Colonic mucosa (tissue), 4 donors: ENCODE measurements around the gene FAM118B. TPM values are rescaled to one million over a fixed set of nuclear protein-coding genes. Genes with fewer than 3 reads are reported as not detected.

Experiments
- DNase-seq: peaks from one replicate; pipeline ENCODE4 v3.0.0-alpha.2; 2020
- H3K27ac ChIP-seq: fragments of 200-600 bp; one replicate; pipeline ENCODE4 v1.8.0; 2021
- H3K27me3 ChIP-seq: fragments of 200-600 bp; one replicate; pipeline ENCODE4 v1.8.0; 2021
- H3K36me3 ChIP-seq: fragments of 200-600 bp; one replicate; pipeline ENCODE4 v1.8.0; 2021
- H3K4me1 ChIP-seq: fragments of 200-600 bp; one replicate; pipeline ENCODE4 v1.8.0; 2021; ENCODE audit warnings: mild to moderate bottlenecking
- H3K4me3 ChIP-seq: fragments of 200-600 bp; one replicate; pipeline ENCODE4 v1.8.0; 2021
- H3K9ac ChIP-seq, 2 donors: one replicate each; pipeline ENCODE4 v1.7.0; 2013; ENCODE audit warnings: control low read depth in 2 of 2, low read depth in 2 of 2, low read length in 2 of 2
- H3K9me3 ChIP-seq: fragments of 200-600 bp; one replicate; pipeline ENCODE4 v1.8.0; 2021
- CTCF ChIP-seq: fragments of 200-600 bp; IDR thresholded peaks from one replicate; pipeline ENCODE4 v1.8.0; 2022; ENCODE audit warnings: antibody characterized with exemption, mild to moderate bottlenecking
- intact Hi-C: fragments of 100-400 bp; cut with DNase I; formaldehyde crosslinking; loops from one replicate; pipeline ENCODE4 v1.14.1; 2022
- total RNA-seq, 2 donors: library from RNA; stranded (reverse); fragmentation: NEBNext Ultra II Directional in 1 of 2; extraction: Animal tissue kit (Norgen Biotek cat#: 25700) in 1 of 2; gene quantifications; one replicate each; pipeline ENCODE4 v1.2.1, GENCODE V29; 2021
- donor health status: healthy.
- donor health status: DM: no; HTN: no; CAD: no.
- donor health status: DM: no; HTN: no; CAD: no.

The FAM118B gene
- total RNA-seq, 2 donors from 2014 or later = 57.9 to 58.3 TPM

- Histone ChIP-seq H3K4me3 (no peak overlapping the region), H3K4me1 (no peaks in the 10 kb centered on the region), H3K36me3 (peaks cover 11% of the 10 kb centered on the region), H3K27ac (no peak overlapping the region), H3K9ac (no peak overlapping the region), H3K9me3 (no peaks in the 10 kb centered on the region), H3K27me3 (no peaks in the 10 kb centered on the region)
- no peak for DNase-seq
- TF ChIP-seq CTCF = no peak
- intact Hi-C loops = no loop called here
Observed at GRCh38 chr11:126202646-126203359, 8.8 kb upstream of the FAM118B start.

- Histone ChIP-seq H3K4me1 (no peaks in the 10 kb centered on the region), H3K36me3 (peaks cover 5% of the 10 kb centered on the region), H3K27me3 (no peaks in the 10 kb centered on the region), H3K9ac (no peak overlapping the region), H3K9me3 (no peaks in the 10 kb centered on the region), H3K27ac (no peak overlapping the region), H3K4me3 (no peak overlapping the region)
- DNase-seq = no peak
- intact Hi-C loops = no loop called here
- no peak for TF ChIP-seq CTCF
Observed at GRCh38 chr11:126205359-126205758, 6.2 kb upstream of the FAM118B start.

DNA sequence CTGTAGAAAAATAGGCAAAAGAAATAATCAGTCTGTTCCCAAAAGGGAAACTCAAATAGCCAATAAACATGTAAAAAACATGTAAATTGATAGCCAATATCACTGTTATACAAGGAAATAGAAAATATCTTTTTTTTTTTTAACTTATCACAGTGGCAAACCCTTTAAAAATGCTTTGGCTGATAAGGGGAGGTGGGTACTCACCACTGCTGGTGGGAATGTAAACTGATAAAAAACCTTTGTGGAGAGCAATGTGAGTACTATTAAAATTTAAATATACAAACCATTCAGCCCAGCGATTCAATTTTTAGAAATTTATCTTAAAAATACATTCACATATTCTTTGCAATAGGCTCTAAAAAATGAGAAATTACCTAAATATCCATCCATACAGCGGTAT lies 3.7 kb upstream of the FAM118B start:
- H3K9ac ChIP-seq = no peak overlapping the region

GRCh38 chr11:126210871-126211235 lies 729 bp upstream of the FAM118B start:
- intact Hi-C loops = loop anchor here (5.0 kb wide), 1 partner anchor 56 kb away; the partner anchor contains the start of genes FOXRED1 and SRPRA
- no peak for DNase-seq

More for the DNA sequence above, 3.7 kb upstream of the FAM118B start:
- Histone ChIP-seq H3K27ac (no peak overlapping the region), H3K9me3 (no peaks in the 10 kb centered on the region), H3K27me3 (no peaks in the 10 kb centered on the region), H3K4me1 (peaks cover 3% of the 10 kb centered on the region), H3K36me3 (peaks cover 4% of the 10 kb centered on the region), H3K4me3 (no peak overlapping the region)
- intact Hi-C loops = no loop called here
- TF ChIP-seq CTCF = no peak
- DNase-seq = no peak

GRCh38 chr11:126212089-126212660 lies 593 bp downstream of the FAM118B start:
- peaks cover 3% of the 10 kb centered on the region for H3K4me1 ChIP-seq
- H3K9me3 ChIP-seq = no peaks in the 10 kb centered on the region
- H3K9ac ChIP-seq = peak overlapping the region; percentile 90 to 98
- TF ChIP-seq CTCF = no peak
- H3K27me3 ChIP-seq = no peaks in the 10 kb centered on the region
- H3K4me3 ChIP-seq = peak overlapping the region; percentile 88
- no peaks in the 10 kb centered on the region for H3K36me3 ChIP-seq
- intact Hi-C loops = loop anchor here (5.0 kb wide), 1 partner anchor 55 kb away; the partner anchor contains the start of genes FOXRED1 and SRPRA
- H3K27ac ChIP-seq = peak overlapping the region; percentile 70
- no peak for DNase-seq

More at GRCh38 chr11:126210871-126211235, 729 bp upstream of the FAM118B start:
- Histone ChIP-seq H3K36me3 (no peaks in the 10 kb centered on the region), H3K9ac (peak overlapping the region; percentile 68 to 98), H3K4me1 (peaks cover 3% of the 10 kb centered on the region), H3K27me3 (no peaks in the 10 kb centered on the region), H3K9me3 (no peaks in the 10 kb centered on the region), H3K4me3 (peak overlapping the region; percentile 88), H3K27ac (no peak overlapping the region)
- TF ChIP-seq CTCF = no peak
